Naive B cell (primary cell): ENCODE measurements around the gene DGCR8. TPM values are rescaled to one million over a fixed set of nuclear protein-coding genes. Genes with fewer than 3 reads are reported as not detected.

Experiments used
- ATAC-seq, 2 donors: fragments of 150-1000 bp; cut with Tn5 transposase; 2 replicates each; pipeline ENCODE4 v1.10.0; 2021; ENCODE audit warnings: low read depth in 2 of 2, mild to moderate bottlenecking in 2 of 2, moderate library complexity in 2 of 2
- DNase-seq: peaks from one replicate; pipeline ENCODE4 v3.0.0; 2022
- H3K27ac Mint-ChIP-seq, 6 donors: one replicate each; pipeline ENCODE4 v1.8.0; 2020 to 2022; ENCODE audit warnings: mild to moderate bottlenecking in 6 of 6, mixed read lengths in 6 of 6, moderate library complexity in 5 of 6, inconsistent platforms in 2 of 6
- H3K27me3 Mint-ChIP-seq, 3 donors: one replicate each; pipeline ENCODE4 v1.8.0; 2021 to 2022; ENCODE audit warnings: mixed read lengths in 3 of 3, mild to moderate bottlenecking in 1 of 3
- H3K36me3 Mint-ChIP-seq, 2 donors: one replicate each; pipeline ENCODE4 v1.8.0; 2020 to 2022; ENCODE audit warnings: mixed read lengths in 2 of 2, inconsistent platforms in 1 of 2, mild to moderate bottlenecking in 1 of 2
- H3K4me1 Mint-ChIP-seq, 3 donors: one replicate each; pipeline ENCODE4 v1.8.0; 2020 to 2022; ENCODE audit warnings: mixed read lengths in 3 of 3, inconsistent platforms in 1 of 3, mild to moderate bottlenecking in 1 of 3, moderate library complexity in 1 of 3
- H3K4me3 Mint-ChIP-seq, 8 donors: one replicate each; pipeline ENCODE4 v1.8.0; 2020 to 2022; ENCODE audit warnings: mild to moderate bottlenecking in 8 of 8, mixed read lengths in 8 of 8, moderate library complexity in 8 of 8, inconsistent platforms in 2 of 8
- H3K9me3 Mint-ChIP-seq, 7 donors: one replicate each; pipeline ENCODE4 v1.8.0; 2020 to 2022; ENCODE audit warnings: mixed read lengths in 7 of 7, mild to moderate bottlenecking in 5 of 7, inconsistent platforms in 2 of 7, moderate library complexity in 1 of 7
- polyA plus RNA-seq, 6 donors: library from polyadenylated mRNA; unstranded; fragments of 300-500 nt; fragmentation: Illumina TruSeq; gene quantifications; one replicate each; pipeline ENCODE4 v1.2.3, GENCODE V29; 2021; ENCODE audit warnings: low read depth in 6 of 6

The DGCR8 gene
- polyA plus RNA-seq, 6 donors from 2014 or later = 0.49 to 6.7 (median 2.3) TPM

- peaks cover 0 to 15% of the 10 kb centered on the region in 2 donors for H3K36me3 Mint-ChIP-seq
- peaks cover 3 to 5% (median 4%) of the 10 kb centered on the region in 3 donors for H3K4me1 Mint-ChIP-seq
Observed at GRCh38 chr22:20056161-20056560, 23.9 kb upstream of the DGCR8 start.

GRCh38 chr22:20056696-20057386 lies 23.2 kb upstream of the DGCR8 start:
- no peak overlapping the region for H3K27ac Mint-ChIP-seq

More at GRCh38 chr22:20056161-20056560, 23.9 kb upstream of the DGCR8 start:
- H3K27me3 Mint-ChIP-seq = no peaks in the 10 kb centered on the region
- H3K9me3 Mint-ChIP-seq = no peaks in the 10 kb centered on the region
- ATAC-seq = no peak
- DNase-seq = no peak
- H3K27ac Mint-ChIP-seq = no peak overlapping the region
- no peak overlapping the region for H3K4me3 Mint-ChIP-seq

DNA sequence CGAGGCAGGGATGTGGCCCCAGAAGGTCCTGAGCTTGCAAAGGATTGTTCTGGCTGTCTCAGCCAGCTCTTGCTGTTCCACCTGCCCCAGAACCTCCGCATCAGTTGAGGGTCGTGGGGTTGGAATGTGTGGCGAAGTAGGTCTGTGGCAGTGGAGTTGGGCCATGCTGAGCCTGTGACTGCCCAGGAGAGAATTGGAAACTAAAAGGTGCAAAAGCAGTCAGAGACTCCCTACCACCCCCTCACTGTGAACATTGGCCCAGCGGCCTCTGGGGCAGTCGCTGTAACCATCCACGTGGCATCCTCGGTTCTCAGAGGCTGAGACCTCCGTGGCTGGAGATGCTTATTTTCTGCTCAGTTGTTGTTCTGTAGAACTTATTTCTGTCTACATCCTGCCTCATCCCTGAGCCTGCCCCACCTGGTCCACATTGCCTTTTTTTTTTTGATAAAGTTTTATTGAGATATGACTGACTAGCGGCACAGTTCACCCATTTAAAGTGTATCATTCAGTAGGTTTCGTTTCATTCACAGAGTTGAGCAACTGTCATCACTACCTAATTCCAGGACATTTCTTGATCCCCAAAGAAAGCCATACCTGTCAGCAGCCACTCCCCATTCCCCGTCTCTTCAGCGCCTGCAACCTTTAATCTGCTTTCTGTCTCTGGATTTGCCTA lies 22.3 kb upstream of the DGCR8 start:
- ATAC-seq (no peak), DNase-seq (no peak)
- Mint-ChIP-seq H3K27ac (no peak overlapping the region), H3K36me3 (peaks cover 0 to 8% of the 10 kb centered on the region in 2 donors), H3K4me1 (peaks cover 2 to 10% (median 3%) of the 10 kb centered on the region in 3 donors), H3K27me3 (no peaks in the 10 kb centered on the region), H3K9me3 (no peaks in the 10 kb centered on the region), H3K4me3 (no peak overlapping the region)

More at GRCh38 chr22:20056696-20057386, 23.2 kb upstream of the DGCR8 start:
- H3K4me1 Mint-ChIP-seq = peaks cover 3 to 5% (median 4%) of the 10 kb centered on the region in 3 donors
- H3K36me3 Mint-ChIP-seq = peaks cover 0 to 14% of the 10 kb centered on the region in 2 donors
- no peak for ATAC-seq
- DNase-seq = no peak
- no peaks in the 10 kb centered on the region for H3K9me3 Mint-ChIP-seq
- H3K27me3 Mint-ChIP-seq = no peaks in the 10 kb centered on the region
- H3K4me3 Mint-ChIP-seq = no peak overlapping the region

- Mint-ChIP-seq H3K27ac (no peak overlapping the region), H3K4me1 (peaks cover 2 to 10% (median 3%) of the 10 kb centered on the region in 3 donors), H3K9me3 (no peaks in the 10 kb centered on the region), H3K36me3 (peaks cover 0 to 7% of the 10 kb centered on the region in 2 donors), H3K4me3 (no peak overlapping the region), H3K27me3 (no peaks in the 10 kb centered on the region)
- DNase-seq (no peak), ATAC-seq (no peak)
Observed at GRCh38 chr22:20058989-20059770, 20.9 kb upstream of the DGCR8 start.

- peaks cover 2 to 10% (median 3%) of the 10 kb centered on the region in 3 donors for H3K4me1 Mint-ChIP-seq
- H3K4me3 Mint-ChIP-seq = no peak overlapping the region
- ATAC-seq (no peak), DNase-seq (no peak)
- H3K27me3 Mint-ChIP-seq = no peaks in the 10 kb centered on the region
- peak overlapping the region in 1 of 6 donors; percentile 70 for H3K27ac Mint-ChIP-seq
- H3K9me3 Mint-ChIP-seq = no peaks in the 10 kb centered on the region
- H3K36me3 Mint-ChIP-seq = peaks cover 0 to 7% of the 10 kb centered on the region in 2 donors
Observed at GRCh38 chr22:20060700-20061480, 19.2 kb upstream of the DGCR8 start.

DNA sequence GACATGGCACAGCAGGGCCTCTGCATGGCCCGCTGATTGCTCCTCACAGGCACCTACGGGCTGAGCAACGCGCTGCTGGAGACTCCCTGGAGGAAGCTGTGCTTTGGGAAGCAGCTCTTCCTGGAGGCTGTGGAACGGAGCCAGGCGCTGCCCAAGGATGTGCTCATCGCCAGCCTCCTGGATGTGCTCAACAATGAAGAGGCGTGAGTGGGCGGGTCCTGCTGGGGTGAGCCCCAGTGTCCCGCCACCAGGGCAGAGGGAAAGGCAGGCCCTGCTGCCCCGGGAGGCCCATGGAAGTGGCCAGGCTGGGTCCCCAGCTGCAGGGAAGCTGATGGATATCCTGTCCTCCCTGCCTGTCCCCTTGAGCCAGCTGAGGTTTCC lies 18.6 kb upstream of the DGCR8 start:
- ATAC-seq (no peak), DNase-seq (no peak)
- Mint-ChIP-seq H3K27ac (no peak overlapping the region), H3K4me3 (no peak overlapping the region), H3K4me1 (peaks cover 2 to 7% (median 3%) of the 10 kb centered on the region in 3 donors), H3K27me3 (no peaks in the 10 kb centered on the region), H3K9me3 (no peaks in the 10 kb centered on the region), H3K36me3 (peaks cover 0 to 7% of the 10 kb centered on the region in 2 donors)

GRCh38 chr22:20062043-20062765 lies 17.8 kb upstream of the DGCR8 start:
- Mint-ChIP-seq H3K27me3 (no peaks in the 10 kb centered on the region), H3K27ac (no peak overlapping the region), H3K9me3 (no peaks in the 10 kb centered on the region), H3K36me3 (peaks cover 0 to 7% of the 10 kb centered on the region in 2 donors), H3K4me3 (no peak overlapping the region), H3K4me1 (peaks cover 2 to 6% (median 5%) of the 10 kb centered on the region in 3 donors)
- no peak for ATAC-seq
- no peak for DNase-seq

- H3K27ac Mint-ChIP-seq = peak overlapping the region in 1 of 6 donors; percentile 56
- no peaks in the 10 kb centered on the region for H3K9me3 Mint-ChIP-seq
- no peak overlapping the region for H3K4me3 Mint-ChIP-seq
- no peak for DNase-seq
- no peaks in the 10 kb centered on the region for H3K27me3 Mint-ChIP-seq
- no peak for ATAC-seq
- H3K4me1 Mint-ChIP-seq = peaks cover 2 to 6% (median 5%) of the 10 kb centered on the region in 3 donors
- peaks cover 0 to 7% of the 10 kb centered on the region in 2 donors for H3K36me3 Mint-ChIP-seq
Observed at GRCh38 chr22:20062766-20063083, 17.3 kb upstream of the DGCR8 start.

GRCh38 chr22:20063271-20064139 lies 16.5 kb upstream of the DGCR8 start:
- Mint-ChIP-seq H3K4me1 (peaks cover under 1 to 6% (median 5%) of the 10 kb centered on the region in 3 donors), H3K9me3 (no peaks in the 10 kb centered on the region), H3K36me3 (peaks cover 0 to 7% of the 10 kb centered on the region in 2 donors), H3K27ac (no peak overlapping the region), H3K27me3 (no peaks in the 10 kb centered on the region), H3K4me3 (no peak overlapping the region)
- DNase-seq (no peak), ATAC-seq (no peak)

GRCh38 chr22:20064140-20064480 lies 15.9 kb upstream of the DGCR8 start:
- Mint-ChIP-seq H3K9me3 (no peaks in the 10 kb centered on the region), H3K27me3 (no peaks in the 10 kb centered on the region), H3K36me3 (peaks cover 0 to 7% of the 10 kb centered on the region in 2 donors), H3K27ac (no peak overlapping the region), H3K4me1 (peaks cover 0 to 6% (median 5%) of the 10 kb centered on the region in 3 donors), H3K4me3 (no peak overlapping the region)
- no peak for ATAC-seq
- DNase-seq = no peak

- Mint-ChIP-seq H3K4me3 (no peak overlapping the region), H3K27me3 (no peaks in the 10 kb centered on the region), H3K4me1 (peaks cover 0 to 5% (median 3%) of the 10 kb centered on the region in 3 donors), H3K36me3 (peaks cover 0 to 7% of the 10 kb centered on the region in 2 donors), H3K9me3 (no peaks in the 10 kb centered on the region), H3K27ac (no peak overlapping the region)
- no peak for DNase-seq
- no peak for ATAC-seq
Observed at GRCh38 chr22:20064545-20065262, 15.3 kb upstream of the DGCR8 start.
